HepG2 (cell line): Measurements from ENCODE around the gene MFN2. TPM values are rescaled to one million over a fixed set of nuclear protein-coding genes. Genes with fewer than 3 reads are reported as not detected.
A peak's percentile ranks its signal among the peaks of the same experiment; 100 is the strongest.

ENCODE experiments used
- CEBPG ChIP-seq: IDR thresholded peaks from 2 replicates; pipeline ENCODE4 v1.6.1; 2016
- FOXK2 ChIP-seq: fragments of 450-650 bp; IDR thresholded peaks from 2 replicates; pipeline ENCODE4 v1.6.1; 2016
- GTF3A ChIP-seq: sonication (generic); formaldehyde crosslinking; conservative IDR thresholded peaks from 2 replicates; pipeline ENCODE4 v1.4.0; 2020; ENCODE audit warnings: mild to moderate bottlenecking, missing genetic modification reagents
- HES4 ChIP-seq: sonication (generic); formaldehyde crosslinking; IDR thresholded peaks from 2 replicates; pipeline ENCODE4 v1.9.0; 2021; ENCODE audit warnings: mild to moderate bottlenecking, missing genetic modification reagents, borderline replicate concordance
- HOXA5 ChIP-seq: sonication (generic); formaldehyde crosslinking; IDR thresholded peaks from 2 replicates; pipeline ENCODE4 v1.4.0; 2020; ENCODE audit warnings: missing genetic modification reagents
- IRX3 ChIP-seq: sonication (generic); formaldehyde crosslinking; IDR thresholded peaks from 2 replicates; pipeline ENCODE4 v1.8.1; 2023; ENCODE audit warnings: mild to moderate bottlenecking, low read depth, missing genetic modification reagents, borderline replicate concordance
- NFE2L1 ChIP-seq: sonication (generic); formaldehyde crosslinking; IDR thresholded peaks from 2 replicates; pipeline ENCODE4 v1.4.0; 2020; ENCODE audit warnings: missing genetic modification reagents, mild to moderate bottlenecking, borderline replicate concordance
- NFYB ChIP-seq: sonication (generic); formaldehyde crosslinking; IDR thresholded peaks from 2 replicates; pipeline ENCODE4 v1.4.0; 2020; ENCODE audit warnings: missing genetic modification reagents
- NR2F6 ChIP-seq, 2 experiments: IDR thresholded peaks; 2 replicates each; pipeline ENCODE4 v1.6.1; 2016; ENCODE audit warnings: antibody characterized with exemption in 1 of 2, mild to moderate bottlenecking in 1 of 2
- PAX8 ChIP-seq: sonication (generic); formaldehyde crosslinking; IDR thresholded peaks from 2 replicates; pipeline ENCODE4 v1.8.0; 2022; ENCODE audit warnings: mild to moderate bottlenecking, missing genetic modification reagents, borderline replicate concordance
- RFX5 ChIP-seq: IDR thresholded peaks from 2 replicates; pipeline ENCODE4 v1.6.1; 2011; ENCODE audit warnings: low read depth, low read length, improper control_type of control experiment
- ZBTB7A ChIP-seq: sonication (generic); formaldehyde crosslinking; IDR thresholded peaks from 2 replicates; pipeline ENCODE4 v1.8.0; 2022; ENCODE audit warnings: mild to moderate bottlenecking, missing genetic modification reagents
- ZNF703 ChIP-seq: sonication (generic); formaldehyde crosslinking; IDR thresholded peaks from 2 replicates; pipeline ENCODE4 v1.5.1; 2020; ENCODE audit warnings: missing genetic modification reagents, mild to moderate bottlenecking, moderate library complexity, borderline replicate concordance
- polyA plus RNA-seq, 8 experiments: library from polyadenylated mRNA; depleted of rRNA in 3 of 8; stranded (reverse) in 7 of 8; unstranded in 1 of 8; fragments of >200 nt; fragmentation: Illumina TruSeq in 4 of 8; extraction: Trizol in 4 of 8; gene quantifications; 2 replicates each; pipeline versions ENCODE4 v1.2.1 to v1.2.3, GENCODE V29; 2011 to 2016; ENCODE audit warnings: low read depth in 4 of 8, missing spikeins in 1 of 8, mixed read lengths in 1 of 8; ENCODE audit not compliant: insufficient read depth in 1 of 8
- total RNA-seq, 5 experiments: library from RNA; depleted of rRNA; stranded (reverse); fragments of >200 nt; fragmentation: Illumina TruSeq; extraction: Trizol; gene quantifications; 2 replicates each; pipeline ENCODE4 v1.2.3, GENCODE V29; 2016; ENCODE audit warnings: low read depth in 1 of 5
- TF ChIP-seq, protein P1 (sequence below): IDR thresholded peaks from 2 replicates; pipeline ENCODE4 v1.6.1; 2016; ENCODE audit warnings: mild to moderate bottlenecking
- TF ChIP-seq, protein P2 (sequence below): sonication (generic); formaldehyde crosslinking; IDR thresholded peaks from 2 replicates; pipeline ENCODE4 v1.5.0; 2020; ENCODE audit warnings: mild to moderate bottlenecking, missing genetic modification reagents
- TF ChIP-seq, protein P3 (sequence below): IDR thresholded peaks from 2 replicates; pipeline ENCODE4 v1.6.1; 2018; ENCODE audit warnings: missing genetic modification reagents, mild to moderate bottlenecking, missing compliant biosample characterization
- TF ChIP-seq, protein P4 (sequence below): sonication (generic); formaldehyde crosslinking; IDR thresholded peaks from 2 replicates; pipeline ENCODE4 v1.4.0; 2020; ENCODE audit warnings: missing genetic modification reagents, borderline replicate concordance

Gene MFN2
- total and polyA plus RNA-seq, 2 of the 13 experiments (the other 11 are each of a cell fraction or from before 2014, with no cell fraction given) = 38.7 to 60.9 TPM

DNA sequence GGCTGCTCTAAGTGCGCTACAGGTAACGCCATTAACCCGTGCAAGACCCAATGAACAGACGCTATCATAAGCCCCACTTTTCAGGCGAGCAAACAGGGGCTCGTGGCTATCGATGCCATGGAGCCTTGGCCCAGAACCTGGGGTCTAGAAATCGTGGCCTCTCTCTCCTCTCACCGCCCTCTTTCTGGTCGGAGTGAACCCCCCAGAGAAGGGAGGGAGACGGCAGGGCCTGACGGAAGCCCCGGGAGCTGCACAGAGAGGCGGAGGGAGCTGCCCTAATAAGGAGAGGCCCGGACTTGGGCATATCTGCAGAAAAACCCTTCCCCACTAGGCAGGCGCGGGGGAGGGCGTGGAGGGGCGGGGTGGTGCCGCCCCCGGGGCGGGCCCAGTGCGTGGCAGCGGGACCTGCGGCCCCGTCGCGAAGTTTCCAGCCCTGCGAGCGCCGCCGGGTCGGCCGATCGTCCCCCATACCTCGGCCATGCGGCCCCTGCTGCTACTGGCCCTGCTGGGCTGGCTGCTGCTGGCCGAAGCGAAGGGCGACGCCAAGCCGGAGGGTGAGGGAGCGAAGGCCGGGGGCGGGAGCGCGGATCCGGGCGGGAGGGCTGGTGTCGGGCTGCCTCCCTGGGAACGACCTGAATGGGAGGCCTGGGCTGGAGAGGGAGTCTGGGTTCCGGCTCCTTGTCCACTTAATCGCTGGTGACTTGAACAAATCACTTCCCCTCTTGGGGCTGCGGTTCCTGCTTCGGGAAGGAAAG, 45.8 kb upstream of the MFN2 start, which contains the start of gene PLOD1 (continued):
- TF ChIP-seq, protein P1, sequence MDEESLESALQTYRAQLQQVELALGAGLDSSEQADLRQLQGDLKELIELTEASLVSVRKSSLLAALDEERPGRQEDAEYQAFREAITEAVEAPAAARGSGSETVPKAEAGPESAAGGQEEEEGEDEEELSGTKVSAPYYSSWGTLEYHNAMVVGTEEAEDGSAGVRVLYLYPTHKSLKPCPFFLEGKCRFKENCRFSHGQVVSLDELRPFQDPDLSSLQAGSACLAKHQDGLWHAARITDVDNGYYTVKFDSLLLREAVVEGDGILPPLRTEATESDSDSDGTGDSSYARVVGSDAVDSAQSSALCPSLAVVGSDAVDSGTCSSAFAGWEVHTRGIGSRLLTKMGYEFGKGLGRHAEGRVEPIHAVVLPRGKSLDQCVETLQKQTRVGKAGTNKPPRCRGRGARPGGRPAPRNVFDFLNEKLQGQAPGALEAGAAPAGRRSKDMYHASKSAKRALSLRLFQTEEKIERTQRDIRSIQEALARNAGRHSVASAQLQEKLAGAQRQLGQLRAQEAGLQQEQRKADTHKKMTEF (CRISPR knock-in tag) = peak; percentile 91
- peak; percentile 26 for TF ChIP-seq NFYB (CRISPR knock-in tag)
- no peak for TF ChIP-seq FOXK2
- peak; percentile 18; the same call in 1 of the 2 replicates for TF ChIP-seq PAX8 (CRISPR knock-in tag)
- no peak; the same call in 1 of the 2 replicates for TF ChIP-seq ZNF703 (CRISPR knock-in tag)
- TF ChIP-seq, protein P2, sequence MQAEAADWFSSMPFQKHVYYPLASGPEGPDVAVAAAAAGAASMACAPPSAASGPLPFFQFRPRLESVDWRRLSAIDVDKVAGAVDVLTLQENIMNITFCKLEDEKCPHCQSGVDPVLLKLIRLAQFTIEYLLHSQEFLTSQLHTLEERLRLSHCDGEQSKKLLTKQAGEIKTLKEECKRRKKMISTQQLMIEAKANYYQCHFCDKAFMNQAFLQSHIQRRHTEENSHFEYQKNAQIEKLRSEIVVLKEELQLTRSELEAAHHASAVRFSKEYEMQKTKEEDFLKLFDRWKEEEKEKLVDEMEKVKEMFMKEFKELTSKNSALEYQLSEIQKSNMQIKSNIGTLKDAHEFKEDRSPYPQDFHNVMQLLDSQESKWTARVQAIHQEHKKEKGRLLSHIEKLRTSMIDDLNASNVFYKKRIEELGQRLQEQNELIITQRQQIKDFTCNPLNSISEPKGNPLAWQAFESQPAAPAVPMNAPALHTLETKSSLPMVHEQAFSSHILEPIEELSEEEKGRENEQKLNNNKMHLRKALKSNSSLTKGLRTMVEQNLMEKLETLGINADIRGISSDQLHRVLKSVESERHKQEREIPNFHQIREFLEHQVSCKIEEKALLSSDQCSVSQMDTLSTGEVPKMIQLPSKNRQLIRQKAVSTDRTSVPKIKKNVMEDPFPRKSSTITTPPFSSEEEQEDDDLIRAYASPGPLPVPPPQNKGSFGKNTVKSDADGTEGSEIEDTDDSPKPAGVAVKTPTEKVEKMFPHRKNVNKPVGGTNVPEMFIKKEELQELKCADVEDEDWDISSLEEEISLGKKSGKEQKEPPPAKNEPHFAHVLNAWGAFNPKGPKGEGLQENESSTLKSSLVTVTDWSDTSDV (CRISPR knock-in tag) = peak; percentile 92; the same call in 1 of the 2 replicates
- peak; percentile 99 for TF ChIP-seq IRX3 (CRISPR knock-in tag)
- no peak for TF ChIP-seq NFE2L1
- TF ChIP-seq, protein P3, sequence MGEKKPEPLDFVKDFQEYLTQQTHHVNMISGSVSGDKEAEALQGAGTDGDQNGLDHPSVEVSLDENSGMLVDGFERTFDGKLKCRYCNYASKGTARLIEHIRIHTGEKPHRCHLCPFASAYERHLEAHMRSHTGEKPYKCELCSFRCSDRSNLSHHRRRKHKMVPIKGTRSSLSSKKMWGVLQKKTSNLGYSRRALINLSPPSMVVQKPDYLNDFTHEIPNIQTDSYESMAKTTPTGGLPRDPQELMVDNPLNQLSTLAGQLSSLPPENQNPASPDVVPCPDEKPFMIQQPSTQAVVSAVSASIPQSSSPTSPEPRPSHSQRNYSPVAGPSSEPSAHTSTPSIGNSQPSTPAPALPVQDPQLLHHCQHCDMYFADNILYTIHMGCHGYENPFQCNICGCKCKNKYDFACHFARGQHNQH (CRISPR knock-in tag) = peak; percentile 44; the same call in 1 of the 2 replicates
- TF ChIP-seq CEBPG = no peak
- no peak for TF ChIP-seq GTF3A (CRISPR knock-in tag)
- peak; percentile 44; the same call in 1 of the 2 replicates for TF ChIP-seq HOXA5 (CRISPR knock-in tag)
- TF ChIP-seq NR2F6 (IDR thresholded peaks at IDR 0.05) = no peak
- TF ChIP-seq NR2F6 (CRISPR knock-in tag; IDR thresholded peaks at IDR 0.05) = 0 out of 2 replicates have a peak, but pooled peaks have one; percentile 3
- peak; percentile 64; the same call in 1 of the 2 replicates for TF ChIP-seq ZBTB7A (CRISPR knock-in tag)
- no peak for TF ChIP-seq RFX5
- TF ChIP-seq, protein P4, sequence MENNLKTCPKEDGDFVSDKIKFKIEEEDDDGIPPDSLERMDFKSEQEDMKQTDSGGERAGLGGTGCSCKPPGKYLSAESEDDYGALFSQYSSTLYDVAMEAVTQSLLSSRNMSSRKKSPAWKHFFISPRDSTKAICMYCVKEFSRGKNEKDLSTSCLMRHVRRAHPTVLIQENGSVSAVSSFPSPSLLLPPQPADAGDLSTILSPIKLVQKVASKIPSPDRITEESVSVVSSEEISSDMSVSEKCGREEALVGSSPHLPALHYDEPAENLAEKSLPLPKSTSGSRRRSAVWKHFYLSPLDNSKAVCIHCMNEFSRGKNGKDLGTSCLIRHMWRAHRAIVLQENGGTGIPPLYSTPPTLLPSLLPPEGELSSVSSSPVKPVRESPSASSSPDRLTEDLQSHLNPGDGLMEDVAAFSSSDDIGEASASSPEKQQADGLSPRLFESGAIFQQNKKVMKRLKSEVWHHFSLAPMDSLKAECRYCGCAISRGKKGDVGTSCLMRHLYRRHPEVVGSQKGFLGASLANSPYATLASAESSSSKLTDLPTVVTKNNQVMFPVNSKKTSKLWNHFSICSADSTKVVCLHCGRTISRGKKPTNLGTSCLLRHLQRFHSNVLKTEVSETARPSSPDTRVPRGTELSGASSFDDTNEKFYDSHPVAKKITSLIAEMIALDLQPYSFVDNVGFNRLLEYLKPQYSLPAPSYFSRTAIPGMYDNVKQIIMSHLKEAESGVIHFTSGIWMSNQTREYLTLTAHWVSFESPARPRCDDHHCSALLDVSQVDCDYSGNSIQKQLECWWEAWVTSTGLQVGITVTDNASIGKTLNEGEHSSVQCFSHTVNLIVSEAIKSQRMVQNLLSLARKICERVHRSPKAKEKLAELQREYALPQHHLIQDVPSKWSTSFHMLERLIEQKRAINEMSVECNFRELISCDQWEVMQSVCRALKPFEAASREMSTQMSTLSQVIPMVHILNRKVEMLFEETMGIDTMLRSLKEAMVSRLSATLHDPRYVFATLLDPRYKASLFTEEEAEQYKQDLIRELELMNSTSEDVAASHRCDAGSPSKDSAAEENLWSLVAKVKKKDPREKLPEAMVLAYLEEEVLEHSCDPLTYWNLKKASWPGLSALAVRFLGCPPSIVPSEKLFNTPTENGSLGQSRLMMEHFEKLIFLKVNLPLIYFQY = no peak
- TF ChIP-seq HES4 (CRISPR knock-in tag) = peak; percentile 93
